Ascending aorta (tissue), 2 donors: ENCODE measurements around the gene RTN4. TPM values are rescaled to one million over a fixed set of nuclear protein-coding genes. Genes with fewer than 3 reads are reported as not detected.
A peak's percentile ranks its signal among the peaks of the same experiment; 100 is the strongest.

Source experiments
- DNase-seq, 2 donors: peaks; one replicate each; pipeline ENCODE4 v3.0.0-alpha.2; 2019; ENCODE audit warnings: low spot score in 2 of 2
- H3K27ac ChIP-seq, 2 donors: fragments of 200-600 bp; sonication (generic); one replicate each; pipeline ENCODE4 v1.5.1; 2016 to 2017; ENCODE audit warnings: mild to moderate bottlenecking in 1 of 2
- H3K27me3 ChIP-seq: fragments of 200-600 bp; sonication (generic); one replicate; pipeline ENCODE4 v1.5.1; 2017
- H3K36me3 ChIP-seq, 2 donors: fragments of 200-600 bp; sonication (generic); one replicate each; pipeline ENCODE4 v1.5.1; 2016
- H3K4me1 ChIP-seq, 2 donors: fragments of 200-600 bp; sonication (generic); one replicate each; pipeline ENCODE4 v1.5.1; 2016 to 2017; ENCODE audit warnings: mild to moderate bottlenecking in 1 of 2
- H3K4me3 ChIP-seq, 2 donors: fragments of 200-600 bp; sonication (generic); one replicate each; pipeline ENCODE4 v1.5.1; 2016 to 2017; ENCODE audit warnings: mild to moderate bottlenecking in 1 of 2
- H3K9me3 ChIP-seq, 2 donors: fragments of 200-600 bp; sonication (generic); one replicate each; pipeline ENCODE4 v1.5.1; 2016
- intact Hi-C: fragments of 100-400 bp; cut with DNase I; formaldehyde crosslinking; loops from one replicate; pipeline ENCODE4 v1.15.1; 2023
- total RNA-seq: library from RNA; depleted of rRNA; stranded (reverse); fragments of >200 nt; gene quantifications from one replicate; pipeline ENCODE4 v1.1.0, GENCODE V29; 2016
- TF ChIP-seq, protein P1 (sequence below), 3 experiments: fragments of 200-600 bp in 2 of 3; fragments of 450-650 bp in 1 of 3; sonication (generic) in 2 of 3; IDR thresholded peaks; one replicate each; pipeline ENCODE4 v1.5.1; 2016 to 2019; ENCODE audit warnings: antibody characterized with exemption in 3 of 3, mild to moderate bottlenecking in 1 of 3, moderate library complexity in 1 of 3

The RTN4 gene
- total RNA-seq, 1 donor from 2014 or later: 296 TPM

DNA sequence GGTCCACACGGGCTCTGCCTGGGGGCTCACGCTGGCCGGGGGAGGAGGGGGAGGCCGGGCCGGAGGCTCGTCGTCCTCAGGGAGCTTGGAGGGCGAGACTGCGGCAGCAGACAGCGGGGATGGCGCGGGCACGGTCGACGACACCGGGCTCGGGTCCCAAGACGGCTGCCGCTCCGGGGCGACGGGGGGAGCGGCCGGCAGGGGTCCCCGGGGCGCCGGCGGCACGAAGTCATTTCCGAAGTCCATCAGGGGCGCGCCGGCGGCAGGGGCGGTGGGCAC, 491 bp downstream of the RTN4 start:
- Histone ChIP-seq H3K4me3 (peak overlapping the region; percentile 79 to 90), H3K27ac (peak overlapping the region; percentile 95 to 96), H3K36me3 (no peaks in the 10 kb centered on the region), H3K4me1 (peaks cover 2 to 19% of the 10 kb centered on the region in 2 donors), H3K27me3 (no peaks in the 10 kb centered on the region), H3K9me3 (no peaks in the 10 kb centered on the region)
- TF ChIP-seq, protein P1, sequence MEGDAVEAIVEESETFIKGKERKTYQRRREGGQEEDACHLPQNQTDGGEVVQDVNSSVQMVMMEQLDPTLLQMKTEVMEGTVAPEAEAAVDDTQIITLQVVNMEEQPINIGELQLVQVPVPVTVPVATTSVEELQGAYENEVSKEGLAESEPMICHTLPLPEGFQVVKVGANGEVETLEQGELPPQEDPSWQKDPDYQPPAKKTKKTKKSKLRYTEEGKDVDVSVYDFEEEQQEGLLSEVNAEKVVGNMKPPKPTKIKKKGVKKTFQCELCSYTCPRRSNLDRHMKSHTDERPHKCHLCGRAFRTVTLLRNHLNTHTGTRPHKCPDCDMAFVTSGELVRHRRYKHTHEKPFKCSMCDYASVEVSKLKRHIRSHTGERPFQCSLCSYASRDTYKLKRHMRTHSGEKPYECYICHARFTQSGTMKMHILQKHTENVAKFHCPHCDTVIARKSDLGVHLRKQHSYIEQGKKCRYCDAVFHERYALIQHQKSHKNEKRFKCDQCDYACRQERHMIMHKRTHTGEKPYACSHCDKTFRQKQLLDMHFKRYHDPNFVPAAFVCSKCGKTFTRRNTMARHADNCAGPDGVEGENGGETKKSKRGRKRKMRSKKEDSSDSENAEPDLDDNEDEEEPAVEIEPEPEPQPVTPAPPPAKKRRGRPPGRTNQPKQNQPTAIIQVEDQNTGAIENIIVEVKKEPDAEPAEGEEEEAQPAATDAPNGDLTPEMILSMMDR (IDR thresholded peaks at IDR 0.05): no peak
- intact Hi-C loops: loop anchor here (1.0 to 10.0 kb wide), 7 partner anchors 35 to 1079 kb away; partner anchors contain the start of genes CLHC1, EML6, PSME4 and RPS27A
- DNase-seq: no peak

DNA sequence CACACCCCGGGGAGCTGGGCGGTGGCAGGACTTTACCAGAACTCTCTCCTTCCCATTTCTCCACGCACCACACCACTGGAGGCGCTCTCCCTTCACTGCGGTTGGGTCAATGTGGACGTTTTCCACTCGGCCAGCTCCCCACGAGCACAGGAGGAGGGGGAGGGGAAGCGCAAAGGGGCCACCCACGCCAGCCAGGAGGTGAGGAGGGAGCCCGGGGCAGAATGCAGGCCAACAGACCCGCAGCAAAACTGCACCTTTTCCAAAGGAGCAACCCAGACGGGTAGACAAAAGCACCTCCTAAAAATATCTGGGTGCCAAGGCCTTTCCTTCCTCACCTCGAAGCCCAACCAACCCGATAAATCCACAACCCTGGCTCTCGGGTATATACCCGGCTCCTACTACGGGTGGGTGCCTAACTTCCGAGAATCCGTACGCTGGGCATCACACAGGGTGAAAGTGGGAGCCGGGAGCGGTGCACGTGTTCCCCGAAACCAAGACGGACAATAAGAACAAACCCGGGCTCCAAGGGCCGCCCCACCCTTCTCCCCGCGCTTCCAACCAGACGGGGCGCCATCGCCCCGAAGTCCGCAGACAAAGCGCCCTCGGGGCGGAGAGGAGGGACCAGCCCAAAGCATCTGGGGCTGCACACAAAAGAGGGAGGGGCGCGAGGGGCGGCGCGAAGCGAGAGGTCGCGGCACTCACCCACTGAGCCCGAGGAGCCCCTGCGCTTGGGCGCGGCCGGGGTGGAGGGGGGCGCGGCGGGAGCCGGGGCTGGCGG, 1.0 kb downstream of the RTN4 start:
- peak; percentile 67 to 95 for DNase-seq
- peaks cover 2 to 19% of the 10 kb centered on the region in 2 donors for H3K4me1 ChIP-seq

DNA sequence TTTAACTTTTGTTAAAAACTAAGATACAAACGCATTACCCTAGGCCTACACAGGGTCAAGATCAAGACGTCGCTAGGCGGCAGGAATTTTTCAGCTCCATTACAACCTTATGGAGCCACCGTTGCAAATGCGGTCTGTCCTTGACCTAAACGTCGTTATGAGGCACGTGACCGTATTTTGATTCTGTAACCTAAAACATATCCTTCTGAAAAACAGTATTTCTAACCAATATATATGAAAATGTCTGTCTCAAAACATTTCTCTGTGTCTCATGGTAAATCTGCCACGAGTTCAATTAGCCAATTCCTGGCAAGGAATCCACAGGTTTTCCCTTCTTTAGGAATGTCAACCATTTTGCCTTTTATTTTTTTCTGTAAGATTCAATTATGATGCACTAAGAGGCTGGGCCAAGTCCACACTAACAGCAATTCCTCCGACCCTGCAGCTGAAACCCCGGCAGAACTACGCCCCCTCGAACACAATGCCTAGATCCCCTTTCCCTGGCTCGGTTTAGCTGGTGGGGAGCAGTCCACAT, 1.7 kb downstream of the RTN4 start:
- Histone ChIP-seq H3K27me3 (no peaks in the 10 kb centered on the region), H3K4me3 (peak overlapping the region; percentile 79 to 90), H3K4me1 (peaks cover 2 to 21% of the 10 kb centered on the region in 2 donors), H3K36me3 (no peaks in the 10 kb centered on the region), H3K9me3 (no peaks in the 10 kb centered on the region), H3K27ac (peak overlapping the region; percentile 95 to 96)
- intact Hi-C loops: loop anchor here (1.0 to 5.0 kb wide), 4 partner anchors 34 to 120 kb away; no protein-coding TSS in a partner anchor
- DNase-seq: no peak
- TF ChIP-seq, protein P1 (IDR thresholded peaks at IDR 0.05): no peak

More for the DNA sequence above, 1.0 kb downstream of the RTN4 start:
- intact Hi-C loops: loop anchor here (1.0 to 5.0 kb wide), 4 partner anchors 34 to 119 kb away; no protein-coding TSS in a partner anchor
- Histone ChIP-seq H3K36me3 (no peaks in the 10 kb centered on the region), H3K4me3 (peak overlapping the region; percentile 79 to 90), H3K9me3 (no peaks in the 10 kb centered on the region), H3K27me3 (no peaks in the 10 kb centered on the region), H3K27ac (peak overlapping the region; percentile 95 to 96)
- TF ChIP-seq, protein P1 (IDR thresholded peaks at IDR 0.05): peak; percentile 73 to 77 (median 74)

DNA sequence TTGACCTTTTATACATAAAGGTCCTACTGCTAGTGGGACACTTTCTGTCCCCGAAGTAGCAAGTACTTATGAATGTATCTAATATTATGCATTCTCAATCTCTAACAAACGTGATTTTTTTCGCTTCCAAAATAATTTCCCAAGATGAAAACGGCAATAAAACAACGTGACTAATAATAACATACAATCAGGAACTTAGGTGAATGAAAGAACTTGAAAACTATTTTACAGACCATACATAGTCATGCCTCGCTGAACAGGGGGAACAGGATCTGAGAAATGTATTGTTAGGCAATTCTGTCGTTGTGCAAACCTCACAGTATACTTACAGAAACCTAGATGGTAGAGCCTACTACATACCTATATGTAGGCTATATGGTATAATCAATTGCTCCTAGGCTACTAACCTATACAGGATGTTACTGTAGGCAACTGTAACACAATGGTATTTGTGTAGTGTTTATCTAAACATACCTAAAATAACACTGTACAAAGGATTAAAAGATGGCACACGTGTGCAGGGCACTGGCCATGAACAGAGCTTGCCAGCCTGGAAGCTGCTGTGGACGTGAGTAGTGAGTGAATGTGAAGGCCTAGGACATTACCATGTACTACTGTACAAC, 2.5 kb downstream of the RTN4 start:
- Histone ChIP-seq H3K4me3 (peak overlapping the region; percentile 79 to 90), H3K27ac (peak overlapping the region; percentile 95 to 96), H3K27me3 (no peaks in the 10 kb centered on the region), H3K36me3 (no peaks in the 10 kb centered on the region), H3K4me1 (peaks cover 2 to 22% of the 10 kb centered on the region in 2 donors), H3K9me3 (no peaks in the 10 kb centered on the region)
- DNase-seq: no peak
- TF ChIP-seq, protein P1 (IDR thresholded peaks at IDR 0.05): no peak
- intact Hi-C loops: loop anchor here (2.0 to 5.0 kb wide), 2 partner anchors 33 to 70 kb away; no protein-coding TSS in a partner anchor

DNA sequence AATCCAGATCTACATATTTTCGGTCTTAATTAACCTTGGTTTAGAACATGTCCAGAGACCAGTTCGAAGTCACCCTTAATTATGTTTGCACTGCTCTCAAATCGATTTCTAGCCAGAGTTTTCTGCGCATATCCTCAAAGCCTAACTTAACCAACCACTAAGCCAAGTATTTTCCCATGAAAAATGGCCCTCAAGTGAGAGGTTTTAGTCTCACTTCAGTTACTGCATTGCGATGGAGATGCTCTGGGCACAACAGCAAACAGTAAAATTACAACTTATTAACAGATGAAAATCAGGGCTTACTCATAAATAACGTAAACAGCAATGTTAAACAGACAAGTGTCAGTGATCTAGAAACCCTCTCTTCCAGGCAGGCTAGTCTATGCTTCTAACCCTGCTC, 4.5 kb downstream of the RTN4 start:
- intact Hi-C loops: loop anchor here (5.0 kb wide), 1 partner anchor 68 kb away; no protein-coding TSS in a partner anchor
- TF ChIP-seq, protein P1 (IDR thresholded peaks at IDR 0.05): no peak
- no peaks in the 10 kb centered on the region for H3K9me3 ChIP-seq
- peaks cover 2 to 24% of the 10 kb centered on the region in 2 donors for H3K4me1 ChIP-seq
- no peaks in the 10 kb centered on the region for H3K36me3 ChIP-seq
- H3K27ac ChIP-seq: peak overlapping the region; percentile 9 to 10
- peak overlapping the region; percentile 79 to 90 for H3K4me3 ChIP-seq
- DNase-seq: no peak
- H3K27me3 ChIP-seq: no peaks in the 10 kb centered on the region
